Pulmonary artery endothelial cell (primary cell): ENCODE data around the gene GPR139. TPM values are rescaled to one million over a fixed set of nuclear protein-coding genes. Genes with fewer than 3 reads are reported as not detected.

Experiments used
- DNase-seq: peaks from one replicate; pipeline ENCODE4 v3.0.0-alpha.2; 2011; ENCODE audit warnings: low read depth, low spot score
- total RNA-seq: library from RNA; depleted of rRNA; stranded (reverse); fragments of >200 nt; gene quantifications from 2 replicates; pipeline ENCODE4 v1.2.3, GENCODE V29; 2014

The GPR139 gene
- total RNA-seq, 1 donor from 2014 or later, result not detected

- DNase-seq, result no peak
These were observed 89.6 kb downstream of the GPR139 start for GRCh38 chr16:19984135-19984534.

Other genes starting within 250 kb of the GPR139 start
- 21.0 and 58.7 TPM in 2 replicates for gene GPRC5B, start 189.0 kb downstream of the GPR139 start, total RNA-seq